HEK293 (cell line): ENCODE measurements around the gene EVI5.

Experiments used
- BCL11A ChIP-seq: fragments of 450-650 bp; formaldehyde crosslinking; IDR thresholded peaks from 2 replicates; pipeline ENCODE4 v1.5.1; 2016; ENCODE audit warnings: low read depth, missing biosample characterization, missing genetic modification characterization
- EGR2 ChIP-seq: fragments of 450-650 bp; formaldehyde crosslinking; IDR thresholded peaks from 2 replicates; pipeline ENCODE4 v1.5.1; 2016; ENCODE audit warnings: low read depth, missing biosample characterization, missing genetic modification characterization
- KLF16 ChIP-seq: fragments of 450-650 bp; formaldehyde crosslinking; IDR thresholded peaks from 2 replicates; pipeline ENCODE4 v1.5.1; 2017; ENCODE audit warnings: missing biosample characterization, missing genetic modification characterization
- SP2 ChIP-seq: fragments of 450-650 bp; formaldehyde crosslinking; IDR thresholded peaks from 2 replicates; pipeline ENCODE4 v1.5.1; 2016; ENCODE audit warnings: missing biosample characterization, missing genetic modification characterization
- SP3 ChIP-seq: fragments of 450-650 bp; formaldehyde crosslinking; IDR thresholded peaks from 2 replicates; pipeline ENCODE4 v1.5.1; 2016; ENCODE audit warnings: missing biosample characterization, missing genetic modification characterization
- YY2 ChIP-seq: fragments of 450-650 bp; formaldehyde crosslinking; IDR thresholded peaks from 2 replicates; pipeline ENCODE4 v1.5.1; 2016; ENCODE audit warnings: missing biosample characterization, missing genetic modification characterization
- ZEB2 ChIP-seq: fragments of 450-650 bp; formaldehyde crosslinking; IDR thresholded peaks from 2 replicates; pipeline ENCODE4 v1.5.1; 2016; ENCODE audit warnings: missing biosample characterization, missing genetic modification characterization
- ZFP3 ChIP-seq: fragments of 450-650 bp; formaldehyde crosslinking; IDR thresholded peaks from 2 replicates; pipeline ENCODE4 v1.5.1; 2016; ENCODE audit warnings: low read depth, missing biosample characterization, missing genetic modification characterization
- ZNF214 ChIP-seq: fragments of 450-650 bp; formaldehyde crosslinking; IDR thresholded peaks from 2 replicates; pipeline ENCODE4 v1.5.1; 2017; ENCODE audit warnings: missing biosample characterization, mild to moderate bottlenecking, missing genetic modification characterization, borderline replicate concordance
- ZNF23 ChIP-seq: fragments of 450-650 bp; formaldehyde crosslinking; IDR thresholded peaks from 2 replicates; pipeline ENCODE4 v1.5.1; 2016; ENCODE audit warnings: missing biosample characterization, missing genetic modification characterization, borderline replicate concordance
- ZNF324 ChIP-seq: fragments of 450-650 bp; formaldehyde crosslinking; IDR thresholded peaks from 2 replicates; pipeline ENCODE4 v1.5.1; 2016; ENCODE audit warnings: missing biosample characterization, missing genetic modification characterization
- ZNF354C ChIP-seq: fragments of 450-650 bp; formaldehyde crosslinking; IDR thresholded peaks from 2 replicates; pipeline ENCODE4 v1.5.1; 2016; ENCODE audit warnings: missing biosample characterization, missing genetic modification characterization, low read depth, borderline replicate concordance
- ZNF426 ChIP-seq: fragments of 450-650 bp; formaldehyde crosslinking; IDR thresholded peaks from 2 replicates; pipeline ENCODE4 v1.5.1; 2017; ENCODE audit warnings: missing biosample characterization, missing genetic modification characterization, mild to moderate bottlenecking, inconsistent platforms, moderate library complexity
- ZNF514 ChIP-seq: fragments of 450-650 bp; formaldehyde crosslinking; IDR thresholded peaks from 2 replicates; pipeline ENCODE4 v1.5.1; 2016; ENCODE audit warnings: missing biosample characterization, missing genetic modification characterization
- ZNF530 ChIP-seq: fragments of 450-650 bp; formaldehyde crosslinking; IDR thresholded peaks from 2 replicates; pipeline ENCODE4 v1.5.1; 2016; ENCODE audit warnings: low read depth, missing biosample characterization, missing genetic modification characterization
- ZNF548 ChIP-seq: fragments of 450-650 bp; formaldehyde crosslinking; IDR thresholded peaks from 2 replicates; pipeline ENCODE4 v1.5.1; 2016; ENCODE audit warnings: missing biosample characterization, missing genetic modification characterization
- ZNF747 ChIP-seq: fragments of 450-650 bp; formaldehyde crosslinking; IDR thresholded peaks from 2 replicates; pipeline ENCODE4 v1.5.1; 2016; ENCODE audit warnings: missing biosample characterization, missing genetic modification characterization
- ZNF843 ChIP-seq: fragments of 450-650 bp; formaldehyde crosslinking; IDR thresholded peaks from 2 replicates; pipeline ENCODE4 v1.5.1; 2016; ENCODE audit warnings: missing biosample characterization, missing genetic modification characterization
- TF ChIP-seq, protein P1 (sequence below): fragments of 450-650 bp; formaldehyde crosslinking; IDR thresholded peaks from 2 replicates; pipeline ENCODE4 v1.5.1; 2016; ENCODE audit warnings: missing biosample characterization, missing genetic modification characterization
- TF ChIP-seq, protein P2 (sequence below): fragments of 450-650 bp; formaldehyde crosslinking; IDR thresholded peaks from 2 replicates; pipeline ENCODE4 v1.5.1; 2017; ENCODE audit warnings: missing biosample characterization, missing genetic modification characterization
- TF ChIP-seq, protein P3 (sequence below): fragments of 450-650 bp; IDR thresholded peaks from 2 replicates; pipeline ENCODE4 v1.5.1; 2018; ENCODE audit warnings: missing biosample characterization, missing genetic modification characterization
- TF ChIP-seq, protein P4 (sequence below): fragments of 450-650 bp; formaldehyde crosslinking; IDR thresholded peaks from 2 replicates; pipeline ENCODE4 v1.5.1; 2016; ENCODE audit warnings: missing biosample characterization, missing genetic modification characterization
- TF ChIP-seq, protein P5 (sequence below): IDR thresholded peaks from 2 replicates; pipeline ENCODE4 v1.6.1; 2011; ENCODE audit warnings: mild to moderate bottlenecking, low read depth, low read length, borderline replicate concordance
- TF ChIP-seq, protein P6 (sequence below): fragments of 450-650 bp; formaldehyde crosslinking; IDR thresholded peaks from 2 replicates; pipeline ENCODE4 v1.5.1; 2016; ENCODE audit warnings: missing biosample characterization, missing genetic modification characterization
- TF ChIP-seq, protein P7 (sequence below): fragments of 450-650 bp; formaldehyde crosslinking; IDR thresholded peaks from 2 replicates; pipeline ENCODE4 v1.5.1; 2016; ENCODE audit warnings: missing biosample characterization, missing genetic modification characterization
- TF ChIP-seq, protein P8 (sequence below): fragments of 450-650 bp; formaldehyde crosslinking; IDR thresholded peaks from 2 replicates; pipeline ENCODE4 v1.5.1; 2016; ENCODE audit warnings: missing biosample characterization, missing genetic modification characterization

The EVI5 gene

DNA sequence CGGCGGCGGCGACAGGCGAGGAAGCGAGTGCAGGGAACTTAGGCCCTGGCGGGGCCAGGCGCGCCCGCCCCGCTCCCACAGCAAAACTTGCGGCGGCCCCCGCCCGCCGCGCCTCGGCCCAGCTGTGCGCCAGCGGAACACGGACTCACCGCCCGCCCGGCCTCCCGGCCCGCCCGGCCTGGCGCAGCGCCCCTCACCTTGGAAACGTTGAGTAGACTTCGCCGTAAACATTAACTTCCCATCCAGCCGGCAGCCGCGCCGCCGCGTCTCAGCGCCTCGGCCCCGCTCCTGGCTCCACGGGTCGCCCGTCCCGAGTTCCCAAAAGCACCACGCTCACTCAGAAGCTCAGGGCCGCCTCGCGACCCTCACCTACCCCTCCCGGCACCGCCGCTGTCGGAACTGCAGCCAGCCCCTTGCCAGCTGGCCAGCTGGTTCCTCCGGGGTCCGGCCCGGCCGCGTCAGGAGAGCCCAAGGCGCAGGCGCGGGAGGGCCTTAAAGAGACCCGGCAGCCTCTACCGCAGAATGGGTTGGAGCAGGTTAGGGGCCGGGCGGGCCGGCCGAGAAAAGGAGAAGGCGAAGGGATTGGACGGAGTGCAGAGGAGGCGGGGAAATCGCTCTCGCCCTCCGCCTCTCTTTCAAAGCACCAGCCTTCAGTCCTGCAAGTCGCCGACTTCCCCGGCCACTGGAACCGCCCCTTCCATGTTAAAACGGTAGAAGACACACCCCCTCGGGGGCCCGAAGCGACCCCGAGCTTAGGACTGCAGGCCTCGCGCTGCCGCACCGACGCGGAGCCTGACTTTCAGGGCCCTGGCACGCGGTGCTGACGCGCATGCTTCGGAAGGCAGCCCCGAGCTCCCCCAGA, at the start of gene EVI5 (continued):
- TF ChIP-seq ZNF354C (tag by site-specific recombination) (no peak), KLF16 (tag by site-specific recombination) (peak; percentile 53; the same call in 1 of the 2 replicates), ZNF426 (tag by site-specific recombination) (no peak), ZFP3 (tag by site-specific recombination) (no peak), ZEB2 (tag by site-specific recombination) (peak; percentile 69; the same call in 1 of the 2 replicates), ZNF530 (tag by site-specific recombination) (no peak), BCL11A (no peak), ZNF843 (tag by site-specific recombination) (peak; percentile 60), ZNF324 (tag by site-specific recombination) (peak; percentile 42; the same call in 1 of the 2 replicates), SP3 (peak; percentile 65), ZNF514 (tag by site-specific recombination) (no peak), SP2 (peak; percentile 92), ZNF548 (no peak), EGR2 (tag by site-specific recombination) (no peak), ZNF214 (tag by site-specific recombination) (no peak), ZNF23 (no peak), ZNF747 (tag by site-specific recombination) (no peak), YY2 (no peak)
- TF ChIP-seq, protein P1, sequence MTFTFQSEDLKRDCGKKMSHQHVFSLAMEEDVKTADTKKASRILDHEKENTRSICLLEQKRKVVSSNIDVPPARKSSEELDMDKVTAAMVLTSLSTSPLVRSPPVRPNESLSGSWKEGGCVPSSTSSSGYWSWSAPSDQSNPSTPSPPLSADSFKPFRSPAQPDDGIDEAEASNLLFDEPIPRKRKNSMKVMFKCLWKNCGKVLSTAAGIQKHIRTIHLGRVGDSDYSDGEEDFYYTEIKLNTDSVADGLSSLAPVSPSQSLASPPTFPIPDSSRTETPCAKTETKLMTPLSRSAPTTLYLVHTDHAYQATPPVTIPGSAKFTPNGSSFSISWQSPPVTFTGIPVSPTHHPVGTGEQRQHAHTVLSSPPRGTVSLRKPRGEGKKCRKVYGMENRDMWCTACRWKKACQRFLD (tag by site-specific recombination) = no peak; the same call in 1 of the 2 replicates
- TF ChIP-seq, protein P2, sequence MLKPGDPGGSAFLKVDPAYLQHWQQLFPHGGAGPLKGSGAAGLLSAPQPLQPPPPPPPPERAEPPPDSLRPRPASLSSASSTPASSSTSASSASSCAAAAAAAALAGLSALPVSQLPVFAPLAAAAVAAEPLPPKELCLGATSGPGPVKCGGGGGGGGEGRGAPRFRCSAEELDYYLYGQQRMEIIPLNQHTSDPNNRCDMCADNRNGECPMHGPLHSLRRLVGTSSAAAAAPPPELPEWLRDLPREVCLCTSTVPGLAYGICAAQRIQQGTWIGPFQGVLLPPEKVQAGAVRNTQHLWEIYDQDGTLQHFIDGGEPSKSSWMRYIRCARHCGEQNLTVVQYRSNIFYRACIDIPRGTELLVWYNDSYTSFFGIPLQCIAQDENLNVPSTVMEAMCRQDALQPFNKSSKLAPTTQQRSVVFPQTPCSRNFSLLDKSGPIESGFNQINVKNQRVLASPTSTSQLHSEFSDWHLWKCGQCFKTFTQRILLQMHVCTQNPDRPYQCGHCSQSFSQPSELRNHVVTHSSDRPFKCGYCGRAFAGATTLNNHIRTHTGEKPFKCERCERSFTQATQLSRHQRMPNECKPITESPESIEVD = no peak
- TF ChIP-seq, protein P3, sequence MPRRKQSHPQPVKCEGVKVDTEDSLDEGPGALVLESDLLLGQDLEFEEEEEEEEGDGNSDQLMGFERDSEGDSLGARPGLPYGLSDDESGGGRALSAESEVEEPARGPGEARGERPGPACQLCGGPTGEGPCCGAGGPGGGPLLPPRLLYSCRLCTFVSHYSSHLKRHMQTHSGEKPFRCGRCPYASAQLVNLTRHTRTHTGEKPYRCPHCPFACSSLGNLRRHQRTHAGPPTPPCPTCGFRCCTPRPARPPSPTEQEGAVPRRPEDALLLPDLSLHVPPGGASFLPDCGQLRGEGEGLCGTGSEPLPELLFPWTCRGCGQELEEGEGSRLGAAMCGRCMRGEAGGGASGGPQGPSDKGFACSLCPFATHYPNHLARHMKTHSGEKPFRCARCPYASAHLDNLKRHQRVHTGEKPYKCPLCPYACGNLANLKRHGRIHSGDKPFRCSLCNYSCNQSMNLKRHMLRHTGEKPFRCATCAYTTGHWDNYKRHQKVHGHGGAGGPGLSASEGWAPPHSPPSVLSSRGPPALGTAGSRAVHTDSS = no peak
- TF ChIP-seq, protein P4, sequence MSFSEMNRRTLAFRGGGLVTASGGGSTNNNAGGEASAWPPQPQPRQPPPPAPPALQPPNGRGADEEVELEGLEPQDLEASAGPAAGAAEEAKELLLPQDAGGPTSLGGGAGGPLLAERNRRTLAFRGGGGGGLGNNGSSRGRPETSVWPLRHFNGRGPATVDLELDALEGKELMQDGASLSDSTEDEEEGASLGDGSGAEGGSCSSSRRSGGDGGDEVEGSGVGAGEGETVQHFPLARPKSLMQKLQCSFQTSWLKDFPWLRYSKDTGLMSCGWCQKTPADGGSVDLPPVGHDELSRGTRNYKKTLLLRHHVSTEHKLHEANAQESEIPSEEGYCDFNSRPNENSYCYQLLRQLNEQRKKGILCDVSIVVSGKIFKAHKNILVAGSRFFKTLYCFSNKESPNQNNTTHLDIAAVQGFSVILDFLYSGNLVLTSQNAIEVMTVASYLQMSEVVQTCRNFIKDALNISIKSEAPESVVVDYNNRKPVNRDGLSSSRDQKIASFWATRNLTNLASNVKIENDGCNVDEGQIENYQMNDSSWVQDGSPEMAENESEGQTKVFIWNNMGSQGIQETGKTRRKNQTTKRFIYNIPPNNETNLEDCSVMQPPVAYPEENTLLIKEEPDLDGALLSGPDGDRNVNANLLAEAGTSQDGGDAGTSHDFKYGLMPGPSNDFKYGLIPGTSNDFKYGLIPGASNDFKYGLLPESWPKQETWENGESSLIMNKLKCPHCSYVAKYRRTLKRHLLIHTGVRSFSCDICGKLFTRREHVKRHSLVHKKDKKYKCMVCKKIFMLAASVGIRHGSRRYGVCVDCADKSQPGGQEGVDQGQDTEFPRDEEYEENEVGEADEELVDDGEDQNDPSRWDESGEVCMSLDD (tag by site-specific recombination) = no peak
- TF ChIP-seq, protein P5, sequence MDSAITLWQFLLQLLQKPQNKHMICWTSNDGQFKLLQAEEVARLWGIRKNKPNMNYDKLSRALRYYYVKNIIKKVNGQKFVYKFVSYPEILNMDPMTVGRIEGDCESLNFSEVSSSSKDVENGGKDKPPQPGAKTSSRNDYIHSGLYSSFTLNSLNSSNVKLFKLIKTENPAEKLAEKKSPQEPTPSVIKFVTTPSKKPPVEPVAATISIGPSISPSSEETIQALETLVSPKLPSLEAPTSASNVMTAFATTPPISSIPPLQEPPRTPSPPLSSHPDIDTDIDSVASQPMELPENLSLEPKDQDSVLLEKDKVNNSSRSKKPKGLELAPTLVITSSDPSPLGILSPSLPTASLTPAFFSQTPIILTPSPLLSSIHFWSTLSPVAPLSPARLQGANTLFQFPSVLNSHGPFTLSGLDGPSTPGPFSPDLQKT = no peak
- TF ChIP-seq, protein P6, sequence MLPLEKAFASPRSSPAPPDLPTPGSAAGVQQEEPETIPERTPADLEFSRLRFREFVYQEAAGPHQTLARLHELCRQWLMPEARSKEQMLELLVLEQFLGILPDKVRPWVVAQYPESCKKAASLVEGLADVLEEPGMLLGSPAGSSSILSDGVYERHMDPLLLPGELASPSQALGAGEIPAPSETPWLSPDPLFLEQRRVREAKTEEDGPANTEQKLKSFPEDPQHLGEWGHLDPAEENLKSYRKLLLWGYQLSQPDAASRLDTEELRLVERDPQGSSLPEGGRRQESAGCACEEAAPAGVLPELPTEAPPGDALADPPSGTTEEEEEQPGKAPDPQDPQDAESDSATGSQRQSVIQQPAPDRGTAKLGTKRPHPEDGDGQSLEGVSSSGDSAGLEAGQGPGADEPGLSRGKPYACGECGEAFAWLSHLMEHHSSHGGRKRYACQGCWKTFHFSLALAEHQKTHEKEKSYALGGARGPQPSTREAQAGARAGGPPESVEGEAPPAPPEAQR (tag by site-specific recombination) = no peak
- TF ChIP-seq, protein P7, sequence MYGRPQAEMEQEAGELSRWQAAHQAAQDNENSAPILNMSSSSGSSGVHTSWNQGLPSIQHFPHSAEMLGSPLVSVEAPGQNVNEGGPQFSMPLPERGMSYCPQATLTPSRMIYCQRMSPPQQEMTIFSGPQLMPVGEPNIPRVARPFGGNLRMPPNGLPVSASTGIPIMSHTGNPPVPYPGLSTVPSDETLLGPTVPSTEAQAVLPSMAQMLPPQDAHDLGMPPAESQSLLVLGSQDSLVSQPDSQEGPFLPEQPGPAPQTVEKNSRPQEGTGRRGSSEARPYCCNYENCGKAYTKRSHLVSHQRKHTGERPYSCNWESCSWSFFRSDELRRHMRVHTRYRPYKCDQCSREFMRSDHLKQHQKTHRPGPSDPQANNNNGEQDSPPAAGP = peak; percentile 40; the same call in 1 of the 2 replicates
- TF ChIP-seq, protein P8, sequence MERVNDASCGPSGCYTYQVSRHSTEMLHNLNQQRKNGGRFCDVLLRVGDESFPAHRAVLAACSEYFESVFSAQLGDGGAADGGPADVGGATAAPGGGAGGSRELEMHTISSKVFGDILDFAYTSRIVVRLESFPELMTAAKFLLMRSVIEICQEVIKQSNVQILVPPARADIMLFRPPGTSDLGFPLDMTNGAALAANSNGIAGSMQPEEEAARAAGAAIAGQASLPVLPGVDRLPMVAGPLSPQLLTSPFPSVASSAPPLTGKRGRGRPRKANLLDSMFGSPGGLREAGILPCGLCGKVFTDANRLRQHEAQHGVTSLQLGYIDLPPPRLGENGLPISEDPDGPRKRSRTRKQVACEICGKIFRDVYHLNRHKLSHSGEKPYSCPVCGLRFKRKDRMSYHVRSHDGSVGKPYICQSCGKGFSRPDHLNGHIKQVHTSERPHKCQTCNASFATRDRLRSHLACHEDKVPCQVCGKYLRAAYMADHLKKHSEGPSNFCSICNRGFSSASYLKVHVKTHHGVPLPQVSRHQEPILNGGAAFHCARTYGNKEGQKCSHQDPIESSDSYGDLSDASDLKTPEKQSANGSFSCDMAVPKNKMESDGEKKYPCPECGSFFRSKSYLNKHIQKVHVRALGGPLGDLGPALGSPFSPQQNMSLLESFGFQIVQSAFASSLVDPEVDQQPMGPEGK (tag by site-specific recombination) = peak; percentile 83
